B cell (primary cell): Measurements from ENCODE around the gene CHRM4. TPM values are rescaled to one million over a fixed set of nuclear protein-coding genes. Genes with fewer than 3 reads are reported as not detected.

Experiments used
- ATAC-seq: fragments of 200-7000 bp; cut with Tn5 transposase; one replicate; pipeline ENCODE4 v1.10.0; 2021; ENCODE audit warnings: low read depth, mild to moderate bottlenecking, moderate number of reproducible peaks, moderate library complexity
- CTCF ChIA-PET: fragments of 350-600 bp; sonication (Branson Sonifier 250); formaldehyde crosslinking; loops from one replicate; lab custom pipeline; 2021; ENCODE audit warnings: antibody characterized with exemption, inconsistent platforms; lab: Charles Lee
- POLR2A ChIA-PET: fragments of 350-600 bp; sonication (Branson Sonifier 250); formaldehyde crosslinking; loops from one replicate; lab custom pipeline; 2021; ENCODE audit warnings: antibody characterized with exemption; lab: Charles Lee
- DNase-seq: peaks from one replicate; pipeline ENCODE4 v3.0.0; 2013
- H2AFZ ChIP-seq: 2 replicates; pipeline ENCODE4 v1.6.1; 2012; ENCODE audit warnings: mild to moderate bottlenecking, low read depth, low read length; ENCODE audit not compliant: insufficient read depth, poor library complexity, severe bottlenecking
- H3K27ac ChIP-seq, 2 donors: 1 replicate in 1 of 2; 2 replicates in 1 of 2; pipeline ENCODE4 v1.5.1; 2012 to 2013; ENCODE audit warnings: low read length in 2 of 2, mild to moderate bottlenecking in 2 of 2, moderate library complexity in 1 of 2
- H3K27me3 ChIP-seq, 4 experiments: fragments of 200-600 bp in 1 of 4; sonication (generic) in 1 of 4; replicated peaks in 1 of 4; 1 replicate in 2 of 4; 2 replicates in 2 of 4; pipeline versions ENCODE4 v1.6.1 to v1.7.0; 2013 to 2016; ENCODE audit warnings: low read length in 3 of 4, mild to moderate bottlenecking in 2 of 4, mixed read lengths in 1 of 4, moderate library complexity in 1 of 4; ENCODE audit not compliant: insufficient read depth in 4 of 4, control insufficient read depth in 3 of 4; ENCODE audit errors: control extremely low read depth in 1 of 4
- H3K36me3 ChIP-seq, 2 experiments: replicated peaks in 1 of 2; 1 replicate in 1 of 2; 2 replicates in 1 of 2; pipeline versions ENCODE4 v1.6.1 to v1.7.1; 2013; ENCODE audit warnings: low read length in 1 of 2; ENCODE audit not compliant: insufficient read depth in 2 of 2, control insufficient read depth in 1 of 2; ENCODE audit errors: control extremely low read depth in 1 of 2, extremely low read depth in 1 of 2
- H3K4me1 ChIP-seq, 2 donors: fragments of 200-600 bp in 1 of 2; sonication (generic) in 1 of 2; 1 replicate in 1 of 2; 2 replicates in 1 of 2; pipeline versions ENCODE4 v1.5.1 to v1.6.1; 2013 to 2017; ENCODE audit warnings: low read length in 2 of 2; ENCODE audit not compliant: control insufficient read depth in 2 of 2, insufficient read depth in 2 of 2
- H3K4me2 ChIP-seq: replicated peaks from 2 replicates; pipeline ENCODE3; 2012; ENCODE audit warnings: mild to moderate bottlenecking, low read depth, low read length; ENCODE audit not compliant: poor library complexity, severe bottlenecking
- H3K4me3 ChIP-seq, 5 experiments: fragments of 200-600 bp in 1 of 5; sonication (generic) in 1 of 5; 1 replicate in 3 of 5; 2 replicates in 2 of 5; pipeline versions ENCODE4 v1.5.1 to v1.7.0; 2011 to 2016; ENCODE audit warnings: low read length in 4 of 5, mild to moderate bottlenecking in 4 of 5, low read depth in 2 of 5, control low read depth in 1 of 5, moderate library complexity in 1 of 5; ENCODE audit not compliant: insufficient read depth in 1 of 5; ENCODE audit errors: control extremely low read depth in 1 of 5, extremely low read depth in 1 of 5
- H3K79me2 ChIP-seq: fragments of 200-600 bp; sonication (generic); one replicate; pipeline ENCODE4 v1.6.0; 2016; ENCODE audit warnings: low read length; ENCODE audit not compliant: control insufficient read depth, insufficient read depth
- H3K9ac ChIP-seq: fragments of 200-600 bp; sonication (generic); 2 replicates; pipeline ENCODE4 v1.6.1; 2017; ENCODE audit warnings: mild to moderate bottlenecking, low read length, moderate library complexity
- H3K9me3 ChIP-seq, 3 donors: one replicate each; pipeline versions ENCODE4 v1.6.1 to v1.7.1; 2013; ENCODE audit warnings: low read length in 2 of 3; ENCODE audit not compliant: control insufficient read depth in 2 of 3, insufficient read depth in 1 of 3; ENCODE audit errors: control extremely low read depth in 1 of 3
- H4K20me1 ChIP-seq: 2 replicates; pipeline ENCODE4 v1.6.0; 2012; ENCODE audit warnings: mild to moderate bottlenecking, low read length; ENCODE audit not compliant: insufficient read depth, control insufficient read depth, poor library complexity, severe bottlenecking
- H3K27ac Mint-ChIP-seq: one replicate; pipeline ENCODE4 v1.8.0; 2021; ENCODE audit warnings: mixed read lengths
- H3K27me3 Mint-ChIP-seq: one replicate; pipeline ENCODE4 v1.8.0; 2021; ENCODE audit warnings: mixed read lengths
- H3K4me1 Mint-ChIP-seq: one replicate; pipeline ENCODE4 v1.8.0; 2021; ENCODE audit warnings: mixed read lengths
- H3K4me3 Mint-ChIP-seq: one replicate; pipeline ENCODE4 v1.8.0; 2021; ENCODE audit warnings: mixed read lengths
- H3K9me3 Mint-ChIP-seq: one replicate; pipeline ENCODE4 v1.8.0; 2022; ENCODE audit warnings: mixed read lengths; ENCODE audit not compliant: insufficient read depth
- CTCF ChIP-seq: fragments of 200-600 bp; IDR thresholded peaks from one replicate; pipeline ENCODE4 v1.8.0; 2022; ENCODE audit warnings: antibody characterized with exemption, mild to moderate bottlenecking
- EZH2 ChIP-seq: IDR thresholded peaks from 2 replicates; pipeline ENCODE4 v1.6.1; 2012; ENCODE audit warnings: borderline replicate concordance, low read depth, mild to moderate bottlenecking, moderate library complexity, low read length; ENCODE audit not compliant: insufficient read depth, poor library complexity, severe bottlenecking
- WGBS: methylation state at CpG from one replicate; pipeline ENCODE4 v1.1.5; 2013; ENCODE audit warnings: missing lambda C conversion rate; ENCODE audit not compliant: insufficient coverage; 5-methylcytosine and 5-hydroxymethylcytosine counted together
- intact Hi-C: fragments of 100-400 bp; cut with micrococcal nuclease; formaldehyde crosslinking; loops from one replicate; pipeline ENCODE4 v1.10.0; 2022
- polyA plus RNA-seq: library from polyadenylated mRNA; depleted of rRNA; stranded (reverse); fragments of >200 nt; gene quantifications from 2 replicates; pipeline ENCODE4 v1.2.3, GENCODE V29; 2012
- total RNA-seq, 2 donors: library from RNA; stranded (reverse); fragments of 120-200 nt in 1 of 2; gene quantifications; 1 replicate in 1 of 2; 2 replicates in 1 of 2; pipeline versions ENCODE4 v1.2.3 to v1.2.4, GENCODE V29; 2013 to 2022

The CHRM4 gene
- total and polyA plus RNA-seq, 2 donors (not counting 1 experiment from before 2014, with no cell fraction given): 0.49 to 1.4 TPM

DNA sequence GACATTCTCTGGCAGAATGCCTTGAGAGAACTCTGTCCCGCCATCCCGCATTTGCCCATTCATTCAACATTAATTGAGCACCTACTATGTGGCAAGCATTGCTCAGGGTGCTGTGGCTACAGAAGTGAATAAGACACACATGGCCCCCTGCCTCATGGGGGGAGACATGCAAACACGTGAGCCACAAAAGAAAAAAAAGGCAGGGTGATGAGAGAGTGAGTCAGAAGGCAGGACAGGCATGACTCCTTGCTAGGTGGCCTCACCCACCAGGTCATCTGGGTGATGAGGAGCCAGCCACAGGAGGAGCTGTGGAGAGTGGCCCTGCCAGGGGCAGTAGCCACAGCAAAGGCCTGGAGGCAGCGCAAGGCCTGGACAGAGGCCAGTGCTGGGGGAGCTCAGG, 4.9 kb downstream of the CHRM4 start:
- POLR2A ChIA-PET: no interaction called here
- no peak overlapping the region for H3K9ac ChIP-seq
- CTCF ChIA-PET: interaction anchor here (1.8 kb wide), 1 partner anchor 18 kb away, joined by 5 read pairs; no protein-coding TSS in a partner anchor
- peaks cover 0 to 37% (median 0%) of the 10 kb centered on the region in 3 donors for H3K9me3 ChIP-seq
- ATAC-seq: no peak
- H3K79me2 ChIP-seq: no peaks in the 10 kb centered on the region
- intact Hi-C loops: no loop called here
- peaks cover 32 to 41% of the 10 kb centered on the region in 2 donors for H3K4me1 ChIP-seq
- H3K4me2 ChIP-seq: no peak overlapping the region
- H3K27me3 ChIP-seq: peaks cover 0 to 97% (median 56%) of the 10 kb centered on the region in 4 experiments
- peaks cover 63% of the 10 kb centered on the region for H3K27me3 Mint-ChIP-seq
- no peak overlapping the region for H3K27ac Mint-ChIP-seq
- 94% methylated on average over 2 of the region's 4 CpGs for WGBS
- H3K4me3 ChIP-seq: no peak overlapping the region
- no peak overlapping the region for H3K4me3 Mint-ChIP-seq
- TF ChIP-seq CTCF (no peak), EZH2 (no peak)
- H2AFZ ChIP-seq: no peak overlapping the region
- peaks cover 16% of the 10 kb centered on the region for H3K4me1 Mint-ChIP-seq
- no peaks in the 10 kb centered on the region for H3K9me3 Mint-ChIP-seq
- no peak for DNase-seq
- no peaks in the 10 kb centered on the region for H3K36me3 ChIP-seq
- H4K20me1 ChIP-seq: peaks cover 9% of the 10 kb centered on the region
- H3K27ac ChIP-seq: no peak overlapping the region

GRCh38 chr11:46386005-46386578, 5.5 kb downstream of the CHRM4 start:
- Mint-ChIP-seq H3K27me3 (peaks cover 63% of the 10 kb centered on the region), H3K27ac (no peak overlapping the region), H3K9me3 (no peaks in the 10 kb centered on the region), H3K4me3 (no peak overlapping the region), H3K4me1 (peaks cover 16% of the 10 kb centered on the region)
- no peak overlapping the region for H3K4me3 ChIP-seq
- ChIA-PET POLR2A (no interaction called here), CTCF (interaction anchor here (1.8 kb wide), 1 partner anchor 18 kb away, joined by 5 read pairs; no protein-coding TSS in a partner anchor)
- no peak for DNase-seq
- no peak overlapping the region for H3K4me2 ChIP-seq
- H3K79me2 ChIP-seq: no peaks in the 10 kb centered on the region
- TF ChIP-seq EZH2: no peak
- no peak for TF ChIP-seq CTCF
- H3K36me3 ChIP-seq: no peaks in the 10 kb centered on the region
- no peak overlapping the region for H3K9ac ChIP-seq
- no peak overlapping the region for H3K27ac ChIP-seq
- H3K27me3 ChIP-seq: peaks cover 0 to 94% (median 54%) of the 10 kb centered on the region in 4 experiments
- H3K4me1 ChIP-seq: peaks cover 32 to 41% of the 10 kb centered on the region in 2 donors
- WGBS: 96% methylated on average over 23 of the region's 25 CpGs
- peaks cover 6% of the 10 kb centered on the region for H4K20me1 ChIP-seq
- intact Hi-C loops: no loop called here
- no peak overlapping the region for H2AFZ ChIP-seq
- no peak for ATAC-seq
- H3K9me3 ChIP-seq: peaks cover 0 to 37% (median 0%) of the 10 kb centered on the region in 3 donors
